T-helper 17 cell (primary cell): Measurements from ENCODE around the gene STK38. TPM values are rescaled to one million over a fixed set of nuclear protein-coding genes. Genes with fewer than 3 reads are reported as not detected.
A peak's percentile ranks its signal among the peaks of the same experiment; 100 is the strongest.
"Not testable (repeated sequence)": the region's sequence is repeated elsewhere in the genome, so short reads cannot be mapped to it uniquely, and the experiment has no call there.

Experiments used
- ATAC-seq: fragments of 150-1000 bp; cut with Tn5 transposase; 2 replicates; pipeline ENCODE4 v1.10.0; 2021; ENCODE audit warnings: mild to moderate bottlenecking, moderate library complexity
- DNase-seq, 3 donors: peaks; one replicate each; pipeline versions ENCODE4 v3.0.0 to v3.0.0-alpha.2; 2020 to 2021
- H3K9me3 ChIP-seq: one replicate; pipeline ENCODE4 v1.7.0; 2013; ENCODE audit warnings: low read length, mild to moderate bottlenecking; ENCODE audit not compliant: control insufficient read depth, poor library complexity, severe bottlenecking
- H3K27ac Mint-ChIP-seq: one replicate; pipeline ENCODE4 v1.8.0; 2022; ENCODE audit warnings: mild to moderate bottlenecking, moderate library complexity, mixed read lengths
- H3K27me3 Mint-ChIP-seq: one replicate; pipeline ENCODE4 v1.8.0; 2022; ENCODE audit warnings: mixed read lengths
- H3K36me3 Mint-ChIP-seq: one replicate; pipeline ENCODE4 v1.8.0; 2022; ENCODE audit warnings: low read depth, mixed read lengths
- H3K4me1 Mint-ChIP-seq: one replicate; pipeline ENCODE4 v1.8.0; 2022; ENCODE audit warnings: mild to moderate bottlenecking, mixed read lengths
- H3K4me3 Mint-ChIP-seq: one replicate; pipeline ENCODE4 v1.8.0; 2022; ENCODE audit warnings: mild to moderate bottlenecking, moderate library complexity, mixed read lengths
- total RNA-seq, 4 donors: library from RNA in 2 of 4; stranded (reverse) in 2 of 4; gene quantifications; one replicate each; pipeline ENCODE4 v1.2.3 and lab custom pipeline; 2022 to 2026

The STK38 gene
- total RNA-seq, 2 donors from 2014 or later: 85.0 to 85.5 TPM

DNA sequence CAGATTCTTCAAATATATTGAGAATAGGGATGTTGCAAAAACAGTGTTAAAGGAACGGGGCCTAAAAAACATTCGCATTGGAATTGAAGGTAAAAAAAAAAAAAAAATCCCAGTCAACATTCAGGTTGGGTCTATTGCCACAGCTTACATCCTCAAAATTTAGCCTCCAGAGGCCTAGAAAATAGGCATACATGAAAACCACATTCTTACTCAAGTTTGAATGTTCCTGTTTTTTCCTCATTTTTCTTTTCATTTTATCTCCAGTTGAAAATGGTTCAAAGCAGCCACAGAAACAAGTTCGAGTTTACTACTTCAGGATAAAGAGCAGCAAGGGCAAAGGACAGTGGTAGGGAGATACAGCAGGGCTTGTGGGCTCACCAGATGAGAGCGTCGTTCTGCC is 62.5 kb downstream of the STK38 start:
- Mint-ChIP-seq H3K27me3 (no peaks in the 10 kb centered on the region), H3K36me3 (peaks cover 5% of the 10 kb centered on the region), H3K4me1 (peaks cover 2% of the 10 kb centered on the region), H3K27ac (no peak overlapping the region), H3K4me3 (no peak overlapping the region)
- ATAC-seq (no peak), DNase-seq (no peak)
- H3K9me3 ChIP-seq: no peaks in the 10 kb centered on the region

DNA sequence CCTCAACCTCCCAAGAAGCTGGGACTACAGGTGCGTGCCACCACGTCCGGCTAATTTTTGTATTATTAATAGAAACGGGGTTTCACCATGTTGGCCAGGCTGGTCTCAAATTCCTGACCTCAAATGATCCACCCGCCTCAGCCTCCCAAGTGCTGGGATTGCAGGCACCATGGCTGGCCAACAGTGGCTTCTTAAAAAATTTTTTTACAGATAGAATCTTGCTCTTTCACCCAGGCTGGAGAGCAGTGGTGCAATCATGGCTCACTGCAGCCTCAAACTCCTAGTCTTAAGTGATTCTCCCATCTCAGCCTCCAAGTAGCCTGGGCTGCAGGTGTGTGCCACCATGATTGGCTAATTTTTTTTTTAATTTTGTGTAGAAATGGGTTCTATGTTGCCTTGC is 64.0 kb downstream of the STK38 start:
- H3K4me1 Mint-ChIP-seq, H3K4me3 Mint-ChIP-seq, H3K36me3 Mint-ChIP-seq, H3K27me3 Mint-ChIP-seq, H3K27ac Mint-ChIP-seq, ATAC-seq, H3K9me3 ChIP-seq, DNase-seq: not testable (repeated sequence)

DNA sequence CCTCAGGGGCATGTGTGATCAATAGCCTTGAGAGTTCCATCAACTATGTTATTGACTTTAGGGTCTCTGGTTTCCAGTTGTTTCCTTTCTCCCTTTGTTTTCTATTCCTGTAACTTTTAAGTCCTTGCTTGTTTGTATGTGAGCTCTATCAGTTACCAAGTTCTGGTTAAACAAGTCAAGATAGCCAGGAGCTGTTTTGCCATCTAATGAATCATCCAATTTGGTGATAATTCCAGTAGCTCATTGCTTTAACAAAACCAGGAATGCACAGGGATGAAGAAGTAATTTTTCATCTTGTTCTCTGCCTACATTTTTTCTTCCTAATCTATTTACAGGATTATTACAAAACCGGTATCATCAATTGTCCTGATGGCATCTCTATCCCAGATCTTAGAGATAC is 68.0 kb downstream of the STK38 start:
- H3K9me3 ChIP-seq: no peaks in the 10 kb centered on the region
- Mint-ChIP-seq H3K4me1 (peaks cover 13% of the 10 kb centered on the region), H3K27me3 (no peaks in the 10 kb centered on the region), H3K36me3 (peaks cover 5% of the 10 kb centered on the region), H3K27ac (peak overlapping the region; percentile 79), H3K4me3 (no peak overlapping the region)
- ATAC-seq (no peak), DNase-seq (no peak)

DNA sequence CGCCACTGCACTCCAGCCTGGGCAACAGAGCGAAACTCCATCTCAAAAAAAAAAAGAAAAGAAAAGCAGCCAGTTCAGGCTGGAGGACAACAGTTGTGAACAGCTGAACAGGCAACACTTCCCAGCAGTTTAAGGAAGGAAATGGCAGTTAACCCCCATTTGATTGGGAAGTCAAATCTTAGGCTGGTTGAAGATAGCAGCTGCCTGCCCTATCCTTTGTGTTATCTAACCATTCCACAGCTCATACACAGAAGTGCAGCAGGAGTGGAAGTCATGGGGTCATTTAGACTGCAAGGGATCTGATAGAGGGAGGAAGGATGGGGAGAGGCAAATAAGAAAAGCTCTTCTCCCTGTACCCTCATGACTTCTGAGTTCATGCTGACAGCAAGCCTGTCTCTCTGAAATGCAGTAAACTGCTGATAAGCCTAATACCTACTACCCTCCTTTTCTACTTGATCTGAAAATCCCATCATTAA is 69.2 kb downstream of the STK38 start:
- ATAC-seq: no peak
- no peak overlapping the region for H3K27ac Mint-ChIP-seq

GRCh38 chr6:36469946-36470345 is 77.3 kb downstream of the STK38 start:
- no peak overlapping the region for H3K4me3 Mint-ChIP-seq
- H3K4me1 Mint-ChIP-seq: peaks cover 6% of the 10 kb centered on the region
- ATAC-seq (no peak), DNase-seq (no peak)
- no peaks in the 10 kb centered on the region for H3K27me3 Mint-ChIP-seq
- H3K36me3 Mint-ChIP-seq: no peaks in the 10 kb centered on the region
- H3K9me3 ChIP-seq: no peaks in the 10 kb centered on the region
- no peak overlapping the region for H3K27ac Mint-ChIP-seq

More for the DNA sequence above, 69.2 kb downstream of the STK38 start:
- H3K27me3 Mint-ChIP-seq: no peaks in the 10 kb centered on the region
- H3K4me3 Mint-ChIP-seq: no peak overlapping the region
- H3K36me3 Mint-ChIP-seq: peaks cover 5% of the 10 kb centered on the region
- peaks cover 13% of the 10 kb centered on the region for H3K4me1 Mint-ChIP-seq
- H3K9me3 ChIP-seq: no peaks in the 10 kb centered on the region
- DNase-seq: no peak

DNA sequence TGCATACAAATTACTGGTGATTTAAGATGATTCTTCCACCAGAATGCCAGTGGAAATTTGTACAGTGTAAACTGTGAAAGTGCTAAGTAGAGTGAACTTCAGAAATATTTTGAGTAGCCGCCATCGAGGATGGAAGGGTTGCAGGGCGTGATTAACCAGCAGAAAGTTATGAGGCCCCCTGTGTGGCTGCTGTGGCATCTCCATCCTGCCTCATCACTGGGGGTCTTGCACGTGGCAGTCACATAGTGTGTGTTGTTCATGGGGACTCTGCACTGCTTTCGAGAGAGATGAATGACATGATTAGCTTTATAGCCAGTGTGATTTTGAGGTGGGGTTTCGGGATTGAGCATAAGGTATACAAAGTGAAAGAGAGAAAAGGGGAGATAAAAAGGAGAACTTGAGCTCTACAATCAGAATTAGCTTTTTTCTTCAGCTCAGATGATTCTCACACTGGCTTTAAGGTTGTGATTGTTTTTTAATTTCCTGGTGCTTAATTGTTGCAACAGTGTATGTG is 78.1 kb downstream of the STK38 start:
- Mint-ChIP-seq H3K4me3 (no peak overlapping the region), H3K4me1 (peaks cover 12% of the 10 kb centered on the region), H3K36me3 (no peaks in the 10 kb centered on the region), H3K27ac (no peak overlapping the region), H3K27me3 (no peaks in the 10 kb centered on the region)
- no peak for DNase-seq
- ATAC-seq: no peak
- no peaks in the 10 kb centered on the region for H3K9me3 ChIP-seq

- ATAC-seq (no peak), DNase-seq (no peak)
- no peaks in the 10 kb centered on the region for H3K36me3 Mint-ChIP-seq
- peaks cover 21% of the 10 kb centered on the region for H3K4me1 Mint-ChIP-seq
- no peaks in the 10 kb centered on the region for H3K9me3 ChIP-seq
- peak overlapping the region; percentile 11 for H3K27ac Mint-ChIP-seq
- no peaks in the 10 kb centered on the region for H3K27me3 Mint-ChIP-seq
- H3K4me3 Mint-ChIP-seq: no peak overlapping the region
These were observed 79.7 kb downstream of the STK38 start for GRCh38 chr6:36467625-36468024.

DNA sequence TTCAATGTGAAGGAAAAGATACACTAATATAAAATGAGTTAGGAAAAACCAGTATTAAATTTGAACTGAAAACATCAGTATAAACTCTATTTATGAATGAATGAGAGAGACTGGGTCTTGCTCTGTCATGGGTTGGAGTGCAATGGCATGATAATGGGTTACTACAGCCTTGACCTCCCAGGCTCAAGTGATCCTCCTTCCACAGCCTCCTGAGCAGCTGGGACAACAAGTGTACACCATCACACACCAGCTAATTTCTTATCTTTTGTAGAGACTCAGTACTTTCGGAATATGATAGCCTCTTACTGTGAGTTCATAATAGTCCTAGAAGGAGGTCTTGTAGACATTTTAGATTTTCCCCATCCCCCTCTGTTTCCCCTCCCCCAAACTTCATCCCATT is 83.0 kb downstream of the STK38 start:
- Mint-ChIP-seq H3K36me3 (peaks cover 2% of the 10 kb centered on the region), H3K27ac (peak overlapping the region; percentile 3), H3K4me3 (no peak overlapping the region), H3K27me3 (no peaks in the 10 kb centered on the region), H3K4me1 (peaks cover 32% of the 10 kb centered on the region)
- DNase-seq (no peak), ATAC-seq (no peak)
- H3K9me3 ChIP-seq: no peaks in the 10 kb centered on the region

- Mint-ChIP-seq H3K4me3 (no peak overlapping the region), H3K36me3 (peaks cover 2% of the 10 kb centered on the region), H3K4me1 (peaks cover 29% of the 10 kb centered on the region), H3K27me3 (no peaks in the 10 kb centered on the region), H3K27ac (peak overlapping the region; percentile 3)
- no peak for ATAC-seq
- DNase-seq: no peak
- H3K9me3 ChIP-seq: no peaks in the 10 kb centered on the region
These were observed 83.6 kb downstream of the STK38 start for GRCh38 chr6:36463676-36464075.

DNA sequence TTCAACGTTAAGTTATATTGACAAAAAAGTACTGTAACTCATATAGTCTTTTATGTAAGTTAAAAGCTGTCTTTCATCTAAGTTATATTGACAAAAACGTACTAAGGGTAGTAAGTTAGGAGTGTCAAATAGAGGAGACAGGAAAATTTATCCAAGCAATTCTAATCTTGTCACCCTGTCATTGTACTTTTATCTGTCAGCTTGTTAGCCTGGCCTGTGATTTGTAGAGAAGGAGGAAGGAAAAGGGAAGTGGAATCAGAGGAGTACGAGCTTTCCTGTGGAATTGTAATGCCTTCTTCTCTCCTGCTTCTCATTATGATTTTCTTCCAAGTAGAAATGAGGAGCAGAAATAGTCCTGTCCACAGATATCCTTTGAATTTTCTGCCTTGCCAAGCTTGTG is 85.6 kb downstream of the STK38 start:
- ATAC-seq: no peak
- no peak for DNase-seq
- H3K27ac Mint-ChIP-seq: no peak overlapping the region
- H3K36me3 Mint-ChIP-seq: peaks cover 4% of the 10 kb centered on the region
- no peaks in the 10 kb centered on the region for H3K9me3 ChIP-seq
- H3K4me1 Mint-ChIP-seq: peaks cover 34% of the 10 kb centered on the region
- H3K27me3 Mint-ChIP-seq: no peaks in the 10 kb centered on the region
- no peak overlapping the region for H3K4me3 Mint-ChIP-seq

- Mint-ChIP-seq H3K27me3 (no peaks in the 10 kb centered on the region), H3K4me1 (peaks cover 34% of the 10 kb centered on the region), H3K36me3 (peaks cover 4% of the 10 kb centered on the region), H3K27ac (no peak overlapping the region), H3K4me3 (no peak overlapping the region)
- ATAC-seq (no peak), DNase-seq (no peak)
- H3K9me3 ChIP-seq: no peaks in the 10 kb centered on the region
These were observed 86.4 kb downstream of the STK38 start for GRCh38 chr6:36460916-36461315.

- DNase-seq (no peak), ATAC-seq (no peak)
- Mint-ChIP-seq H3K4me1 (peaks cover 33% of the 10 kb centered on the region), H3K36me3 (peaks cover 4% of the 10 kb centered on the region), H3K27ac (no peak overlapping the region), H3K4me3 (no peak overlapping the region), H3K27me3 (no peaks in the 10 kb centered on the region)
- no peaks in the 10 kb centered on the region for H3K9me3 ChIP-seq
These were observed 87.8 kb downstream of the STK38 start for GRCh38 chr6:36459501-36459900.

GRCh38 chr6:36455486-36456027 is 91.7 kb downstream of the STK38 start:
- no peaks in the 10 kb centered on the region for H3K27me3 Mint-ChIP-seq
- no peak for ATAC-seq
- H3K27ac Mint-ChIP-seq: no peak overlapping the region
- peaks cover 2% of the 10 kb centered on the region for H3K36me3 Mint-ChIP-seq
- DNase-seq: no peak
- peaks cover 16% of the 10 kb centered on the region for H3K4me1 Mint-ChIP-seq
- no peak overlapping the region for H3K4me3 Mint-ChIP-seq
- H3K9me3 ChIP-seq: no peaks in the 10 kb centered on the region

DNA sequence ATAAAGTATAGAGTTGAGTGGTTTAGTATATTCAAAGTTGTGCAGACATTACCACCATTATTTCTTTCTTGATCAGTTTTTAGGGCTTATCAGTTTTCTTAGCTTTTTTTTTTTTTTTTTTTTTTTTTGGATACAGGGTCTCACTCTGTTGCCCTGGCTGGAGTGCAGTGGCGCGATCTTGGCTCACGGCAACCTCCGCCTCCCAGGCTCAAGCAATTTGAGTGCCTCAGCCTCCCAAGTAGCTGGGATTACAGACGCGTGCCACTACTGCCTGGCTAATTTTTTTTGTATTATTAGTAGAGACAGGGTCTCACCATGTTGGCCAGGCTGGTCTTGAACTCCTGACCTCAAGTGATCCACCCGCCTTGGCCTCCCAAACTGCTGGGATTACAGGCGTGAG is 94.4 kb downstream of the STK38 start:
- H3K9me3 ChIP-seq, DNase-seq, H3K4me3 Mint-ChIP-seq, H3K36me3 Mint-ChIP-seq, H3K27me3 Mint-ChIP-seq, ATAC-seq: not testable (repeated sequence)
- Mint-ChIP-seq H3K4me1 (peaks cover 16% of the 10 kb centered on the region), H3K27ac (peak overlapping the region; percentile 32)
